ENCODE data around the gene ZC2HC1C.
"Not testable (repeated sequence)": the region's sequence is repeated elsewhere in the genome, so short reads cannot be mapped to it uniquely, and the experiment has no call there.

Gene ZC2HC1C

DNA sequence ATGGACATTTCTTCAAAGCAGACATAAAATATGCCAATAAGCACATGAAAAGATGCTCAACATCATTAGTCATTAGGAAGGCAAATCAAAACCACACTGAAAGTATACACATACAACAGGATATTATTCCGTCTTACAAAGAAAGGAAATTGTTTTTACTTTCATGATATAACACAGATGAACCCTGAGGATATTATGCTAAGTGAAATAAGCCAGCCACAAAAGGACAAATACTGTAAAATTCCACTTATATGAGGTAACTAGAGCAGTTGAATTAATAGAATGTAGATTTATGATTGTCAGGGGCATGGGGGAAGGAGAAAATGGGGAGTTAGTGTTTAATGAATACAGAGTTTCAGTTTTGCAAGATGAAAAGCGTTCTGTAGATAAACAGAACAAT is 9.8 kb upstream of the ZC2HC1C start:
- DNase-seq, result no peak

DNA sequence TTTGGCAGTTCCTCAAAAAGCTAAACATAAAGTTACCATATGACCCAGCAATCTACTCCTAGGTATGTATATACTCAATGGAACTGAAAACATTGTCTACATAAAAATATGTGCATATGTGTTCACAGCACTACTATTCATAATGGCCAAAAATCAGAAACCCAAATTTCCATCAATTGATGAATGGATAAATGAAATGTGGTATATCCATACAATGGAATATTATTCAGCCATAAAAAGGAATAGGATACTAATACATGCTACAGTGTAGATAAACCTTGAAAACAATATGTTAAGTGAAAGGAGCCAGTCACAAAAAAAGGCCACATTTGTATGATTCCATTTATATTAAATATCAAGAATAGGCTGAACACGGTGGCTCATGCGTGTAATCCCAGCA is 9.0 kb upstream of the ZC2HC1C start:
- no peak for DNase-seq

DNA sequence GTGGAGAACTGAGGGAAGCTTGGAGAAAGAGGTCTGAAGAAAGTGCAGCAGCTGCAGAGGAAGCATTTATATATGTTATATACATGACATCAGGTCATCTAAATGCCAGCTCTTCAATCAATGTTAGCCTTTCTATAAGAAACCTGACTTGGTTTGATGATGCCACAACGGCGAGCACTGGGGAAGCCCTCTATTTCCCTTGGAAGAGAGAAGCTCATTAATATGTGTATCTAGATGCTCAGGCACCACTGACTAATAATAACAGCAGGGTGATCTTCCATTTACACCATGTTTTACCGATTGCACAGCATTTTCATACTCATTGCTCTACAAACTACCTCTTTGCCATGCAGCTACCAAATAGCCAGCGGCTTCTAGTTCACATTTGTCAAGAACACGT is 6.4 kb upstream of the ZC2HC1C start:
- no peak for DNase-seq

DNA sequence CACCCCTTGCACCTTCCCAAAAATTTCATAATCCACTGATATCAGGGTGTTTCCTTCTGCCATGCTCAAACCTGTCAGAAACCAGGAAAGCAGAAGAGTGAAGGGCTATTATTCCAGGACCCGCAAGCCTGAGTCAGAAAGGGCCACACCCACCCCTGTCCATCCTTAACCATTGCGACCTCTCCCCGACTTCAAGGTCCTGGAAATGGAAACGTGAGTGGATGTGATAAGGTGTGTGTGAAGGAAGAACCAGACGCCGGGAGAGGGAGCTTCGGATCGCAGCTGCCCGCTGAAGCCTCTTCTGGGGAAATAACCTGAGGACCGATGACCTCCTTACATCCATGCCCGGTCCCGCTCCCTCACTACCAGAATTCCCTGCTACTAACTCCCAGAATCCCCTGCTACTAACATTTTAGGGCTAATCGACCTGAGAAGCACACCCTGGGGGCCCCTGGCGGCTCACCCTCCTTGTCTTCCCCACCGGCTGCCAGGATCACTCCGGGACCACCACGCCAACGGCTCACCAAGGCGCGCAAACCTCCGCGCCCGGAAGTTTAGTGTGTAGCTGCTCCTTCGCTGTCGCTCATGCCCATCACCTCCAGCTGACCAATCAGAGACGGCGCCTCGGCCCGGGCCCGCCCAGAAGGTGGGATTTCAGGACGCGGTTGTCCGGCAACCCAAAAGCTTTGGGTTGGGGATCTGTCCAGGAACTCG is 5.8 kb upstream of the ZC2HC1C start, which contains the start of gene ACYP1:
TSS of gene ACYP1 (minus strand) at position 534 of the 714 bp plus-strand sequence. CDS start at position 63, 471 bp downstream.
- peak; percentile 90 for DNase-seq

DNA sequence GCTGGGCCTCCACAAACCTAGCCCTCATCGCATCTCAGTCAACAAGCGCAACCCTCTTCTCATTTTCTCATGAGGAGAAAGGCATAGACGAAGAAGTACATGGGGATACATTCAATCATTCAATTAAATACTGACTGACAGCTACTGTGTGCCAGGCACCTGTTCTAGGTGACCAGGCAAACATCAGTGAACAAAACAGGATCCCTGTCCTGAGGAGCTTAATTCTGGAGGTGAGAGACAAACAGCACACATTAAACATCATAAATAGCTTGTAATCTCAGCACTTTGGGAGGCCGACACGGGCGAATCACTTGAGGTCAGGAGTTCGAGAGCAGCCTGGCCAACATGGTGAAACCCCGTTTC is 5.3 kb upstream of the ZC2HC1C start:
- no peak for DNase-seq

DNA sequence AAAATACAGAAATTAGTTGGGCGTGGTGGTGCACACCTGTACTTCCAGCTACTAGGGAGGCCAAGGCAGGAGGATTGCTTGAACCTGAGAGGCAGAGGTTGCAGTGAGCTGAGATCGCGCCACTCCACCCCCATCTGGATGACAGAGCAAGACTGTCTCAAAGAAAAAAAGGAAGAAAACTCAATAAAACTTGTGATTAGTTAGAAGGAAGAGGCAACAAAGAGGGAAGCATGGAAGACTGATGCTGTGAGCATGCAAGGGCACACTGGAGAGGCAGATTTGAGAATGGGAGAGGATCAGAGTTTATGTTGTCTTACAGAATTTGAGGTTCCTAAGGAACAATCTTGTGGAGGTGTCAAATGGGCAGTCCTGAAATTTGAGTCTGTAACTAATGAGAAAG is 2.8 kb upstream of the ZC2HC1C start:
- no peak for DNase-seq

DNA sequence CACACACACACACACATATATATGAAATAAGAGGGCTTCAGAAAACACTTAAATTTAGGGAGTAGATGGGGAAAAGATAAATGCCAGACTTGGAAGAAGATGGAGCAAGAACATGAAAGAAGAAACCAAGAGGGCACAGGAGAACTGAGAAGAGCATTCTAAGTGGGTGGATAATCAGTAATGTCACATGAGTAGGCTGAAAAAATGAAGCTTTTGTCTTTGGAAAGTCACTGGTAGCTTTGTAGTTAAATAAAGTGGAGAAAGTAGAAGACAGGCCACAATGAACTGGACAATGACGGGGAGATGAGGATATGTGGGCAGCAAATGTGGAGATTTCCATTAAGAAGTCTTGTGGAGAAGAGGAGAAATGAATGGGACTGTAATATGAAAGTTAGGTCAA is 2.2 kb upstream of the ZC2HC1C start:
- DNase-seq, result no peak

DNA sequence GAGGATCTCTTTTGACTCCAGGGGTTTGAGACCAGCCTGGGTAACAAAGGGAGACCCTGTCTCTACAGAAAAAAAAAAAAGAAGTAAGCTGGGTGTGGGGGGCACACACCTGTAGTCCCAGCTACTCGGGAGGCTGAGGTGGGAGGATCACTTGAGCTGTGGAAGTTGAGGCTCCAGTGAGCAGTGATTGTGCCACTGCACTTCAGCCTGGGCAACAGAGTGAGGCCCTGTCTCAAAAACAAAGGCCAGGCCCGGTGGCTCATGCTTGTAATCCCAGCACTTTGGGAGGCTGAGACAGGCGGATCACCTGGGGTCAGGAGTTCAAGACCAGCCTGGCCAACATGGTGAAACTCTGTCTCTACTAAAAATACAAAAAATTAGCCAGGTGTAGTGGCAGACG is 1.7 kb upstream of the ZC2HC1C start:
- not testable (repeated sequence) for DNase-seq

DNA sequence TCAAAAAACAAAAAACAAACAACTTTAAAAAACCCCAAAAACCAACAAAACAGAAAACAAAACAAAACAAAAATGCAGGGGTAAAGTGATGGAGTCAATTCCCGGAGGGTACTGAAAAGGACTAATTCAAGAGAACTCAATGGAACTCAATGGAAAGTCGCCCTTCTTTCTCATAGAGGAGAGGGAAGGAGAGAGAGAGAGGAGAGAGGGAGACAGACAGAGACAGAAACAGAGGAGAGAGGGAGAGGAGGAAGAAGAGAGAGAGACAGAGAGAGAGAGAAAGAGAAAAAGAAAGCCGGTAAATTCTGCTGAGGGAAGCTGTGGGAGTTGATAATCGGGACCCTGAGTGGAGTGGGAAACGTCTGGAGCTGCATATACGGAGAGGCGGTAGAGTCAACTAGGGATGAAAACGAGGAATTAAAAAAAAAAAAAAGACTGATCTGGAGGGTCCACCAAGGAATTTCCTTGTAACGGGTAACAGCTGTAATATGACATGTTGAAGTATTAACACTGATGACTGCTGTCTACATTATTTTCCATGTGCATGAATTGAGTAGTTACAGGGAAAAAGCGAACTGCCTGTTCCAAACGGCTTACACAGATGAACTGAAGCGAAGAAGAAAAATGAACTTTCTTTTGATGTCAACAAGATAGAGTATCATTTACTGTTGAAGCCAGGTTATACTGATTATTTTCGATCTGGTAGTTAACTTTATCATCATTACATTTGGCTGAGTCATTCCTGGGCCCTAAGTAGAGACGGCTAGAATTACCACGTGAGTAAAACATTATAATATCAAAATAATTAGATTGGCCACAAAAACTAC is 934 bp upstream of the ZC2HC1C start:
- DNase-seq, result no peak

DNA sequence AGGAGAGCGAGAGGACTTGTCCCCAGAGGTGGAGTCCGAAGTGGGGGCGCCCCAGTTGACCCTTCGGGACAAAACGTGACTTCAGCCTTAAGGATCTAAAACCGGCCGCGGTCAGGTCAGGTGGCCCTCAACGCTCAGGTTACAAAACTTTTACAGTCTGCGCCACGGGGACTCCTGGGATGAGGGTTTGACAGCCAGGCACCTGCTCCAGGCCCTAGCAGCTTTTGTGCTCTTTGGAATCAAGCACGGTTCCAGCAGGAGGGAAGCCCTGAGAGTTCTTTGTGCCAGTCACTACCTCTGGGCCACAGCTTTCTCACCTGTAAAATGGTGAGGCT is 337 bp downstream of the ZC2HC1C start:
- no peak for DNase-seq

DNA sequence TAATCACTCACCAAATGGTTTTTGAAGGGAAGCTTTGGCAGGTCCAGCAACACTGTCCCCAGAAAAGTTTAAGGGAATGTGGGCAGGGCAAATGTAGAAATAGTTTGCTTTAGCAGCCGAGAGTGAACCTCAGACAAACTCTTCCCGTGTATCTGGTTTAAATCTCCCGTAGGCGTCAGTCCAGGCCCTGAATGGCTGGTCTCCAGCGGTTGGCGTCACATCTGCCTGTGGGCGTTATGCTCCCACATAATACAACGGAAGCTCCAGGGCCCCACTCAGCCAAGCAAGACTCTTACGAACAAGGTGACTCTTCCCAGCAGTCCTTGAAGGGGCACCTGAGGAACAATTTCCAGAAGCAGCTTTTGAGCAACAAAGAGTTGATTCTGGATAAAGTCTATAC is 942 bp downstream of the ZC2HC1C start:
- no peak for DNase-seq

DNA sequence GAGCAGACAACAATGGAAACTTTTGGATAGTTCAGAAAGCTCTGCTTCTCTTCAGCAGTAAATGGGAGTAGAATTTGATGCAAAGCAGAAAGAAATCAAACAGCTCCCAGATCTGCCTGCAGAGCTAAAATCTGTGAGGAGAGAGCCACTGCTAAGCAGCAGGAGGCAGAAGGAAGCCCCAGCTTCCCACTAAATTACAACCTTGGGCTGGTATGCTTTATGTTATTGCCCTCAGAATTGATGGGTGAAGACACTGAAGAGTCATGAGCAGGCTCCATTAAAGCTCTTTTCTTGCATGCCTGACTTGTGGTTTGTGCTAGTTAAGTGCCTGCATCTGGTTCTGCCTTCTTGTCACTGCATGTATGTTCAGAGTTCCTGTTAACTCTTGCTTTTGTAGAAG is 8.4 kb downstream of the ZC2HC1C start:
- no peak for DNase-seq

DNA sequence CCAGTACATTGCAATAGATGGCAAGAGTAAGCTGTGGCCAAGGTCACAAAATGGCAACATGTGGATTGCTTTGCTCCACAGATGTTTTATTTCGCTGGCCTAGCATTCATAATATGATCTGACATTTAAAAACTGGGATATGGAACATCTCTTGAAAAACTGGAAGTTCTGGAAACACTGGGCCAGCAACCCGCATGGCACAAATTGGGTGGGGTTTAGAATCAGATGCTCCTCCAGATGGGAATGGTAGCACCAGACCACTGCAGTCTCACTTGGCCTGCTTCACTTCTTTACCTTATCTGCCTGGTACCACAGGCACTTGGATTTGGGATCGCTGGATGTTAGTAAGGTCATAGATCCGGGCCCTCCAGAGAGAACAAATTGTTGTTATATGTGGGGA is 10.1 kb downstream of the ZC2HC1C start:
- DNase-seq, result no peak

DNA sequence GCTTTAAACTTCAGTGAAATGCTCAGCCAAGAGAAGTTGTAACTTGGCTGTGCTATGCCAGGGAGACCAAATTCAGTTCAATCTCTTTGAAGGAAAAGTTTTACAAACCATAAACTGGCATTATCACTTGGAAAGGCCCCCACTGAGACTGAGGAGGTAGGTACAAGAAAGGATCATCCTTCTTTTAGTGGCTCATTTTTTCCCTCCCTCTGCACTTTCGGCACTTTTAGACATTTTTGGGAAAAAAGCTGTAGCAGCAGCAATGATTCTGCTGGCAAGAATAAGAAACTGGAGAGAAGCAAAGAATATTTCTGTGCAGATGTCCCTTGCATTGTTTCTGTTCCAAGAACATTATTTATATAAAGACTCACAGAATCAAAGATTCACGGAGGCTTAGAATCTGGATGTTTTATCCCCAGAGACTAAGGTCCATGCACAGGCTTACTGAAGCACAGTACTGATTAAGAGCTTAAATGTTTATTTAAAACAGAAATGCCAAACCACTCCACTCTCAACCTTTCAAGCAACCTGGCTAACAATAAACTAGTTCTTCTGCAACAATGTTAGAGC is 12.3 kb downstream of the ZC2HC1C start:
- DNase-seq, result no peak

DNA sequence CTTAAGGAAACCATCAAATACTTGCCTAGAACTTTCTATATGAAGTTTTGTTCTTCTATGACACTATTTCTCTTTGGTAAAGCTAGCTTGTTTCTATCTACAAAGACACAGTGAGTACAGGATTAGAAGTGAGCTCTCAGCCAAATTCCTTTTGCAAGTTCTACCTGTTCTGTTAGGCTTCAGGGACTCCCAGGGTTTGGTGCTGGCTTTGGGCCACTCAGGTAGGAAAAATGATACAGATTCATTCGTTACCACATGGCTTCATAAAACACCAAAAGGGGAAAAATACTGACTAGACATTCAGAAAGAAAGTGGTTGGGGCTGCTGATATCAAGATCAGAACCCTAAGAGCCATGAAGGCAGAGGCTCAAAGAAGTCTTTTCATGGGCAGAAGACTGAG is 13.8 kb downstream of the ZC2HC1C start:
- DNase-seq, result no peak

DNA sequence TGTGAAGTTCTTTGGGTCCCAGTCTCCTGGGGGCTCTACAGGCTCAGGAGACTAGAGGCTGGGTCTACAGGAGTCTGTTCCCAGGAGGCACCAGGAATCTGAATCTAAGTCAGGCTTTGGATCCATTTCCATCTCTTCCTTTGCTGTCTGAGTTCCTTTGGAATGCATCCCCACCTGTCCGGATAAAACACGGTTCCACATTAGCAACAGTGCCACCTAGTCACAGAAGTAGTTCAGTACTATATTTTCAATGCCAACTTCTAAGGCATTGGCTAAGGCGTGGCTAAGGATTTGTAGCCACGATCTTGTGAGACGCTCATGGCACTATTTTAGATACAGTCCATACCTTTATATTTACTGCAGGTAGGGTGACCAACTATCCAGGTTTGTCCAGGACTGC is 15.1 kb downstream of the ZC2HC1C start:
- no peak for DNase-seq

DNA sequence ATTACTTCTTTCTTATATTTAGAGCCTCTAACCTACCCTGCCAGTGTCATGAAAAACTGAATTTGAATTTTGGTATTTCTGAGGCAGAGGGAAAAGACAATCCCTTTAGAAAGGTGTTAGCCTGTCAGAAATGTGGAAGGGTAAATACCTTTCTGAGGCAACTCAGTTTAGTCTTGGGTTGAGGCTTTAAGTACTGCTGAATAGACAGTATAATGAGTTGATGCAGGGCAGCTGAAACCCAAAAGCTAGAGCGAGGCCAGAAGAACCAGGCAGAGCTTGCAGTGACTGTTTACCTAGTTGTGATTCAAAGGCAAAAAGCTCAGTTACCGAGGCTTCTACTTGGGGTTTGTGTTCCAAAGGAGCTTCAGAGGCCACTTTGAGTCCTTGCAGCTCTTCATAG is 18.7 kb downstream of the ZC2HC1C start:
- no peak for DNase-seq

DNA sequence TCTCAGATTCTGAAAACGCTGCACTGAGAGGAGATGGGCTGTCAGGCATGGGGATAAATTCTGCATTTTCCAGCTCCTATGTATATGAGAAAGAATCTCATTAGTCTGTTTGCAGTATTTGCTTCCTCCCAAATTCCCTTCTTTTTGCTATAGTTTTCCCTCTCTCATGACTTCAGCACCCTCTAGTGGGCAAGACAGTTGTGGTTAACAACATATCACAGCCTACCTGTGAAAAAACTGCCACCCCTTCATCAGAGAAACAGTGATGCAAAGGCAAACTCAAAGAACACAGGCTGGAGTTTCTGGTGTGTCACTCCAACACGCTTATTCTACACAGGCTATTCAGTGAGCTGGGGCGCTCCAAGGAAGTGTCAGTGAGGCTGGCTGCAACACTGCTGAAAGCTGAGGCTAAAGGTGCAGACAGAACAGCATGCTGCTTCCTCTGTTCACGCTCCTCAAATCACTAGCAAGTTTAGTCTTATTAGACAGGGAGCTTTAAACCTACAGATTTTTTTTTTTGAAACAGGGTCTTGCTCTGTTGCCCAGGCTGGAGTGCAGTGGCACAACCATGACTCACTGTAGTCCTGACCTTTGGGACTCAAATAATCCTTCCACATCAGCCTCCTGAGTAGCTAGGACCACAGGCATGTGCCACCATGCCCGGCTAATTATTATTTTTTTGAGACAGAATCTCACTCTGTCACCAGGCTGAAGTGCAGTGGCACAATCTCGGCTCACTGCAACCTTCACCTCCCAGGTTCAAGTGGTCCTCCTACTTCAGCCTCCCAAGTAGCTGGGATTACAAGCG is 19.3 kb downstream of the ZC2HC1C start:
- peak; percentile 29 for DNase-seq

DNA sequence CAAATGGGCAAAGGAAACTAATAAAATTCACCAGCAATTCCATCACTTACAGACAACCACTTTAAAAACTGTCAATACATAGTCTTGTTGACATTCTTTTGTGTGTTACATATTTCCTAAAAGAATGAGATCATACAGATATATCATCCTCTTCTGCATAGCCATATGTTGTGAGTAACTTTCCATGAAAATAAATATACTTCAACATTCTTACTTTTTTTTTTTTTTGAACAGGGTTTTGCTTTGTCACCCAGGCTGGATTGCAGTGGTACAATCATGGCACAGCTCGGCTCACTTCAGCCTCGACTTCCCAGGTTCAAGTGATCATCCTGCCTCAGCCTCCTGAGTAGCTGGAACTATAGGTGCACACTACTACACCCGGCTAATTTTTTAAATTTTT is 20.9 kb downstream of the ZC2HC1C start:
- no peak for DNase-seq

DNA sequence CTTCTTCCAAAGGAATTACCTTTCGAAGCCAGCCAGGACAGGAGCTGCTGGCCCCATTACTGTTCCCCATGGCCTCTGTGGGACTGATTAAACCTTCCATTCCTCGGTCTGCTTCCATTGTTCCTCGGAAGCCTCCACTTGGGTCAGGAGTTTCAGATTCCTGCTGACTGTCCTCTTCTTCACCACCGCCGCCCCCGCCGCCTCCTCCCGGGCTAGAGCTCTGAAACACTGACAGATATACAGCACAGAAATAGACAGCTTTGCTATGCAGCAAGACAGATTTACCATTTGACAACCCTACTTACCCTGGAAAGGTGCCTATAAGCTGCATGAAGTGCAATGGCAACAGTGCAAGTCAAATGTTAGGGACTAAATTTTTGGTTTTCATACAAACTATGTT is 21.8 kb downstream of the ZC2HC1C start:
- DNase-seq, result no peak

DNA sequence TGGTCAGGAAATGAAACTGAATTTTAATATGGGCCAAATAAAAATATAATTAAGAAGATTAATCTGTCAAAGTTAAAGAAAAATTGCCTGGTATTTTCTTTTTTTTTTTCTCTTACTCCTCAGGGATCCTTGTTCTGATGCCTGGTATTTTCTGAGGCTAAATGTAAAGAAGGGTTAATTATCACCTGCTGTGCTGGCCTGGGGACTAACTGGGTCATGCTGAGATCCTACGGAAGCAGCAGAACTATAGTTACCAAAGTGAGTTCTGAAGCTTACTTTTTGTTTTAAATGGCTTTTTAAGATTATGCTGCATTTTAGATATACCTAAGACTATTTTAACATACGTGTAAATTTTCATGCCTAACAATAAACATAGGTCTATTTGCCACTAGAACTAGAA is 23.3 kb downstream of the ZC2HC1C start:
- DNase-seq, result no peak

DNA sequence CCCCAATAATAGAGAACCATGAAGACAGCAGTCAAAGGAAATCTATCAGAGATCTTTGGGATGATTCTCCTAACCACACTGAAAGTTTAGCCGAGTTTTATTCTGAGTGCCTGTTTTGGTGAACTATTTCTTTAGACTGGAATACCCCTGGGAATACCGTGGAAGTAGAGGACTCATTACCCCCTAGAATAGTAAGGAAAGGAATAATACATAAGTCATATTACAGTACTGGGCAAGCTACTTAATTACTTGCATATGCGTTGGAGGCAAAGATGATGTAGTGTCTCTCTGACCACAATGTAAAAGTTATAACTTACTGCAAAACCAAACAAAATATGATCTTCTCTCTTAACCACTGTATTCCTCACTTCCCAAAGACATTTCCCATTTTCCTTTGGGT is 25.5 kb downstream of the ZC2HC1C start:
- DNase-seq, result no peak

DNA sequence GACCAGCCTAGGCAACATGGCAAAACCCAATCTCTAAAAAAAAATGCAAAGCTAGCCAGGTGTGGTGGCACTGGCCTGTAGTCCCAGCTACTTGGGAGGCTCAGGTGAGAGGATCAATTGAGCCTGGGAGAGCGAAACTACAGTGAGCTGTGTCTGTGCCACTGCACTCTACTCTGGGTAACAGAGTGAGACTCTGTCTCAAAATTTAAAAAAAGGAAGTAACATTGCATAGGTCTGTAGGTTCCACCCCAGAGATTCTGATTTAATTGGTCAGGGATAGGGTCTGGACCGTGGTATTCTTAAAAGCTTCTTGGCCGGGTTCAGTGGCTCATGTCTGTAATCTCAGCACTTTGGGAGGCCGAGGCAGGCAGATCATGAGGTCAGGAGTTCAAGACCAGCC is 26.2 kb downstream of the ZC2HC1C start:
- no peak for DNase-seq

DNA sequence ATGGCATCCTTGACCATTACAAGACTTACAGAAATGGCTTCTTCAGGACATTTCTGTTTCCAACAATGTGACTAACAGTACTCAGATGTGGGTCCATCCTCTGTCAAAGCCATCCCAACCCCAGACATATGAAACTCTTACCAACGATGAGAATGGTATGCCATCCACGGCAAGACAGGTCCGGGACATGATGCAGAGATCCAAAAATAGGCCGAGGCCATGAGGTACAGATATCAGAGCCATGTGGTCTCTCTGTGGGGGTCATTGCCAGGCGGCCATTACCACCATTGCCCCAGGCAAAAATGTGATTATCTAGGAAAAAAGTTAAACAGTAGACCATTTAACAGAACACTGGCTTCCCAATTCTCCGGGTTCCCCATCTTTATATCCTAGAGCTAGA is 27.5 kb downstream of the ZC2HC1C start:
- no peak for DNase-seq
